ENCODE data around the gene NXN.

Gene NXN

DNA sequence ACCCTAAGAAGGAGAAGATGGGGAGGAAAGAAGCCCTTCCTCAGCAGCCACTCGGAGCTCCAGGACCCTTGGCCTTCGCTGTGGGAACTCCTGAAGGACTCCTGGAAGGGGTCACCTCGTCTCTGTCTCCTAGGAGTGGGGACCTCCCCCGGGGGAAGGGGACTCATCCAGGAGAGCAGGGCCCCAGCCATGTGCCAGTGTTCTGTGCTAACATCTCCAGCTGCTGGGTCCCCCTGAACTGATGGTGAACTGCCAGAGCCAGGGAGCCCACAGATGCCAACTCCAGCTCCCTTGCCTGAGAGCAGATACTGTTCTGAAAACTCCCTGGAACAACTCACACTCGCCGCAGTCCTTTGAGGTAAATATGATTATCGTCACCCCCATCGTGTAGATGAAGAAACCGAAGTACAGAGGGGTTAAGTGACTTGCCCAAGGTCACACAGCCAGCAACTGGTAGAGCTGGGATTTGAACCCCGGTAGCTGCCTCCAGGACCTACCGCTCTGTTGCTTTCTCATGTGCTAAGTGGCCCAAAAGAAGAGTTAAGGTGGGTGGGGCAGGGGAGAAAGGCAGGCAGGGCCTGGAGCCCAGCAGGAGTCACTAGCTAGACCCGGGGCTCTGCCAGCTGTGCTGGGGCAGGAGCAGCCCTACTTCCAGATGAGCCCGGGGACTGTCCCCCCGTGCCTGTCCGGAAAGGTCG, 27.9 kb upstream of the NXN start:
- in situ Hi-C loops (cut with MboI; ENCODE audit: low sequenced_read_pairs), result no loop called here

DNA sequence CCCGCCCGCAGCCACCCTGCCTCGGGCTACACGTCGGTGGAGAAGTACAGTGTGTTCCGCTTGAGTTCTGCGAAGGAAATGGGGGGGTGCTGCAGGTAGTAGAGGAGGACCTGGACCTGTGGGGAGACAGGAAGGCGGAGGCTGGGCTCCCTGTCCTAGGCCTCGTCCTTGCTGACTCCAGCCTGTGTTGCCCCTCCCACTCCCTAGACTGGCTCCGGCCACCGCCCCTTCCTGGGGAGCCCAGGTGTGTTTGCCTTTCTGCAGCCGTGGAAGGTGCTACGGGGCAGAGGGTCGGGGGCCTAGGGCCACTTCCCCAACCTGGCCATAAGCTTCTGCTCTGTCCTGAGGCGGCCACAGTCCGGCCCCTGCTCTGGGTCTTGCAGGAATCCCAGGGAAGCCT, 26.5 kb upstream of the NXN start:
- in situ Hi-C loops (cut with MboI; ENCODE audit: low sequenced_read_pairs), result no loop called here

DNA sequence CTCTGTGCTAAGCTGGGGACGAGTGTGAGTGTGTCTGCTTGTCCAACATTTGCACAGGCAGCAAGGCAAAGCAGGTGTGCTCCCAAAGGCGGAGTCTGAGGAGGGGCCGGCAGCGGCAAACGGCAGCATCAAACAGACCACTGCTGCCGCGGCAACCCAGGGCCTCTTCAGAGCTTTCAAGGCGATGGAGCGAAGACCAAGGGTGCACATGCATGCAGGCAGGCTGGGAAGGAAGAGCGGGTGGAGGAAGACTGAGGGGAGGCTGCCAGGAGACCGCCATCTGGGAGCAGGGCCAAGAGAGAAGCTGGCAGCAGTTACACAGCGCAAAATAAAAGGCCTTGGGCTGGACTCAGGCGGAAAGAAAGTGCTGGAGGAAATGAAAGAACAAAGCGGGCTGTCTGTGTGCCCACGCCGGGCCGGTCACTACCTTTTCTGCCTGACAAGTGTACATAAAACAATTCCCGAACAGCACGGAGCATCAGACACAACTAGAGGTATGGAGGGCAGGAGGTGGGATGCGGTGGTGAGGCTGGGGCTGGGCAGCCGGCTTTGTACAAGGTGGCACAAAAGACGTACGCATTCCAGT, 25.9 kb upstream of the NXN start:
- in situ Hi-C loops (cut with MboI; ENCODE audit: low sequenced_read_pairs), result no loop called here

DNA sequence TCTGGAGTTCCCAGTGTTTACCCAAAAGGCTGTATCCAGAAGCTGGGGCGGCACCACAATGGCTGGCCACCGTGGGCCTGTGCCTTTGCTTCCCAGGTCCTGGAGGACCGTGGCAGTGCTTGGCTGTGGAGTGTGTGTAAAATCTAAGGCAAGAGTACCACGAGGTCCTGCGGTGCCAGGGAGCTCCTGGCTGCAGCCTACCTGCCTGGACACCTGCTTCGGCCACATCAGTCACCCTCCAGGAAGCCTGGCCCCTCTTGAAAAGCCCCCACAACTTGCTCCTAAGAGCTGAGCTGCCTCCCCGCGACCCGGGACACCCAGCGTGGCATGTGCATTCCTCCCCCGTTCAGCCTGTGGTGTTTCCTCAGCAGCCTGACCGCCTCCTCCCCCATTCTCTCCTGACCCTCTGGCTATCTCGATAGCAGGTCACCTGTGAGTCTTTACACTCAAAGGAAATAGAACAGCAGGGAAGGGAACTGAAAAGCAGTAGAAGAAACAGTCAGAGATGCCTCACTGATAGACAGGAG, 25.3 kb upstream of the NXN start:
- in situ Hi-C loops (cut with MboI; ENCODE audit: low sequenced_read_pairs), result no loop called here

DNA sequence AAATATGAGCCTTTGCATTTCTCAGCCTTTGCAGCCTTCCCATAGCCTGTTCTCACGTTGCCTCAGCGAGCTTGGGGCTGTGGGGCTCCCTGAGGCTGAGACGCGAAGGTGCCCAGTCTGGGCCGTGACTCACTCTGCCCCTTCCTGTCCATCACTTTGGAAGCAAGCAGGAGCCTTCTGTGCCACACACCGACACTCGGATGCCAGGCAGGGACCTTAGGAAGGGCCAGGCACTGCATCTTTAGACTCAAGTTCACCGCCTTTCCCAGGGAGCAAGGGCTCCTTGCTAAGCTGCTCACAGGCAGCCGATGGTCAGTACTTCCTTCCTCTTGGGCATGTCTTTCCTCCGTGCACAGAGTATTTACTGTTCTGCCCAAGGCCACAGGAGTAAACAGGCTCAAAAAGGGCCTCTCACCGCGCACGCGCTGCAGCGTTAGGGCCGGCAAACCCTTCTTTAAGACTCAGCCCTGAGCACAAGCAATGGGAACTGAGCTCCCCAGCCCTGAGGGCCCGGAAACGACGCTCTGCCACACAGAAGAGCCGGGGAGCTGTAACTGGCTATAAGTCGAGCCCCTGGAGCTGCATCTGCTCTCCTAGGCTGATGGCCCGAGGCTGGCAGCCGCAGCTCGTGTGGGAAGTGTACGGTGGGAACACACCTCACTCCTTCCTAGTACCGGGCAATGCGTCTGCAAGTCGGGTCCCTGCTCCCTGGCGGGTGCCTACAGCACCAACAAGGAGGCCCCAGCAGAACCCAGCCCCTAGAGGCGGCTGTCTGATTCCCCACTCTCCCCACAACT, 24.6 kb upstream of the NXN start:
- in situ Hi-C loops (cut with MboI; ENCODE audit: low sequenced_read_pairs), result no loop called here

DNA sequence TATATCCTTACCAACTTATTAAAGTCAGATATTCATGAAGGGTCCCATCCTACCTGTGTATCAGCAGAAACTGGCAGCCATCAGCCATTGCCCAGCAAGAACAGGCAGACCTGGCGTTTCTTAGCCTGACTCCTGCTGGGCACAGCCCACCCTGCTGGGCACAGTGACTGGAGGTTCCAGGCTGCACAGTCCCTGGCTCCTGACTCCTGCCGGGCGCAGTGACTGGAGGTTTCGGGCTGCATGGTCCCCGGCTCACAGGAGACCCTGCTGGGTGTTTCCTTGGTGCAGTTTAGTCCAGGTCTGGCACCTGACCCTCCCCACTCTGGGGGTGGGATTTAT, 24.0 kb upstream of the NXN start:
- in situ Hi-C loops (cut with MboI; ENCODE audit: low sequenced_read_pairs), result no loop called here

DNA sequence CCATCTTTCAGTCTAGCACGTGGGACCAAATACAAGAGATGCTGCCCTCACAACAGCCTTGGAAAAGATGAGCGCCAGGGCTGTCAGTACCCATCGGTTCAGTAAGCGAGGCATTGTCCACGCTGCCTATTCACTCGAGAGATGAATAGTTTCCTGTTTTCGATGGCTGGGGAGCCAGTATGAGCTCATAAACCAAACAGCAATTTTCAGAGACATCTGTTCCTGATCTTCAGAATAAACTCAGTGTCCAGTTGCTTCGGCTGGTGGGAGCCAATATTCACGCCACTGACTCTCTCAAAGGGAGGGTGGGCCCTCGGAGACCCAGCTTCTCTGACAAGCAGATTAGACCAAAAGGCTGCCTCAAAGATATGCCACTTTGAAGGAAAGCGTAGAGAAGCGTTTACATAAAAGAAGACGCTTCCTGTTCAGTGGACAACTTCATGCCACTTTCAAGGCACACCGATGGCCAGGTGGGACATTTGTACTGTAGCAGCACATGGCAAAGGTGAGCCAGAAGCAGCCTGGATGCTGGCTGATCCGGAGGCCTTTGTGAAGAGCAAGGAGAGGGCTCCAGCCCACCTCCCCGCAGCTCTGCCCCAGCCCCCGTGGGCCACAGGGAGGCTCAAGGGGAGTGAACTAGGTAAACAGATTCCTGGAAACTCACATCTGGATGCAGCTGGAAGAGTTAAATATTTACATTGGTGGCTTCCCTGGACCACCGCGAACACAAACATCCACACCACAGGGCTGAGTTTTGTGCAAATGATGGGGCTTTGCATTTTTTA, 23.4 kb upstream of the NXN start:
- in situ Hi-C loops (cut with MboI; ENCODE audit: low sequenced_read_pairs), result no loop called here

DNA sequence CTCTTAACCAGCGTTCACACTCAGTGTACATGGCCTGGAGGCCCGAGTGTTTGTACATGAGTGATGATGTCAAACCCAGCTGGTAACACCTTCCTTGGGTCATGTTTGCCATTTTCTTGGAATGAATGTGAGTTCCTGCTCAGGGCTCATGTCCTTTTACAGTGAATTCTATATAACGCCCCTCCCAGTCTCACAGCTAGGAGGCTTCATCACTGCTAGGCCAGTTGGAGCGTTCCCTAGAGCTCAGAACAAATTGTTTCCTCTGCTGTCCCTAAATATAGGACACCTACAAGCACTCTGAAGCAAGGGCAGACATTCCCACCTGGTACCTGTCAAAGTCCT, 22.8 kb upstream of the NXN start:
- in situ Hi-C loops (cut with MboI; ENCODE audit: low sequenced_read_pairs), result no loop called here

DNA sequence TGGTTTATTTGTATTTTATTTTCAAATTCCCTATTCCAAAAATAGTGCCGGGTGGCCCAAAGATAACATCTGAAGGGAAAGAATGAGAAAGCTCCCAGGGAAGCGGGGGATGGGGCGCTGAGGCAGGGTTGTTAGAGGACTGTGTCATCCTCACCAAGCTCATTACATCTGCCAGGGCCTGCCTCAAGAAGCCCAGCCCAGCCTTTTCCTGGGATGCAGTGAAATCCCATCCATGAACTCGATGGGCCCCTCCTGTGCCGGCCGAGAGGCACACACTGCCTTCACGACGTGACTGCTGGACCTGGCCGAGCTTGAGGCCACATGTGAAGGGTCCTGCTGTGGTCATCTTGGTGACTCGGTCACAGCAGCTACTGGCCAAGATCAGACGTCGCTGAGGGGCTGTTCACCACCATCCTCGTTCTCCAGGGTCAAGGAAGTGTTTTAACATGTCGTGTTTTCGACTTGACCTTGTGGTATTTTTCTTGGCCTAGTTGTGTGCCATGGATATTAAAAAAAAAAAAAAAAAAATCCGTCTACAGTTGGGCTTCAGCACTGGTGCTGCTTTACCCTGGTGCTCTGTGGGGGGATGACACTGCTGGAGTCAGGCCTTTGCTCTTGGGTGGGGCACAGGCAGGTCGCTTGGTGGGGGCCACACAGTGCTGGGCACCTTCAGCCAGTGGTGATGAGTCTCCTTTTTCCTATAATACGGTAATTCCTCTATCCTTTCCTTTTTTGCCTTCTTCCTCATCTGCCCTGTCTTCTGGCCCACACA, 22.2 kb upstream of the NXN start:
- in situ Hi-C loops (cut with MboI; ENCODE audit: low sequenced_read_pairs), result no loop called here

DNA sequence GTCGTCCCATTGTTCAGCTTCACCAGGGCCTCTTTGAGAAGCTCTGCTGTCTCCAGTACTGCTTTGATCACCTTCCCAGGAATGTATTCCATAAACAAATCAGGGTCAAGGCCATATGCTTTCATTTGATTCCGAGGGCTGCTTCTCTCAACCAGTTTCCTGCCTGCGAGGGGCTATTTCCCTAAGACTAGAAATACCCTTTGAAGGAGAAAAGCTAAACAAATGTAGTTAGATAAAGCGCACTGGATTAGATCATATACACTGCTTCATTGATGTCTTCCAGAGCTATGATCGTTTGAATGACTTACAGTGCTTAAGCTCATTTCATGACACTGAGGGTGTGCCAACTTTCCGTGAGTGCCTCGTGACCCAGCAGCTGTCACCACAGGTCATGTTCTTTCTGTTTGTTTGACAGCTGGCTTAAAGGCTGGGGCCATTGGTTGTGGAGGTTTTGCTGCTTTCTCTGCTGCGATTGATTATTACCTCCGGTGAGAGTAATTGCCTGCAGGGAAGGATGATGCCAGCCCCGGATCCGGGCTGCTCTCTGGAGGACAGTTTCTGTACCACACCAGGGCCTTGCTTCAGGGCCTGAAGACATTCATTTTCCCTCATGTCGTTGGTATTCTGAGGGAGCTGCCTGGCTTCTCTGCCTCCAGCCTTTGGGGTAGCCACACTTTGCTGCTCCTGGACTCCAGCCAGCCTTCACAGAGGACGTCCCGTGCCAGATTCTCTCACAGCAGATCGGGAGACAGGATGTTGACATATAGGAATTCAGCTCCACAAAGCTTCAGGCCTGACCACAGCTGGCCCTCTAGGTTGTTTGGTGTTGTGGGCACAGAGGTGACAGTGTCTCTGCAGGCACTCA, 21.3 kb upstream of the NXN start:
- in situ Hi-C loops (cut with MboI; ENCODE audit: low sequenced_read_pairs), result no loop called here

DNA sequence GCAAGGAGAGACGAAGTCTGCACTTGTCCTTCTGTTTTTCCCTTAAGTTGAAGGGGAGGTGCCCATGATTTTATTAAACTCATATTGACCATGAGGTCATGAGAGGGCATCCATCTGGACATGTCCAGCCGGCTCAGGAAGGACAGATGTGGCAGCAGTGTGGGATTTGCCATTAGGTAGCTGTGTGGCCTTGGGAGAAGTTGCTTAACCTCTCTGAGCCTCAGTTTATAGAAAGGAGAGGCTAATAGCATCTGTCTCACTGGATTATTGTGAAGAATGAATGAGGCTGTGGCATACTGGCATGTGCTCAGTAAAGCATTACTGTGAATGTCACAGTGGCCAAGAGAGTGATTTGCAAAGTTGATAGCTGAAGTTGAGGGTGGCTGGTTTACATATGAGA, 18.5 kb upstream of the NXN start:
- in situ Hi-C loops (cut with MboI; ENCODE audit: low sequenced_read_pairs), result loop anchor here (25.0 kb wide), 1 partner anchor 261 kb away; the partner anchor contains the start of gene TLCD3A

DNA sequence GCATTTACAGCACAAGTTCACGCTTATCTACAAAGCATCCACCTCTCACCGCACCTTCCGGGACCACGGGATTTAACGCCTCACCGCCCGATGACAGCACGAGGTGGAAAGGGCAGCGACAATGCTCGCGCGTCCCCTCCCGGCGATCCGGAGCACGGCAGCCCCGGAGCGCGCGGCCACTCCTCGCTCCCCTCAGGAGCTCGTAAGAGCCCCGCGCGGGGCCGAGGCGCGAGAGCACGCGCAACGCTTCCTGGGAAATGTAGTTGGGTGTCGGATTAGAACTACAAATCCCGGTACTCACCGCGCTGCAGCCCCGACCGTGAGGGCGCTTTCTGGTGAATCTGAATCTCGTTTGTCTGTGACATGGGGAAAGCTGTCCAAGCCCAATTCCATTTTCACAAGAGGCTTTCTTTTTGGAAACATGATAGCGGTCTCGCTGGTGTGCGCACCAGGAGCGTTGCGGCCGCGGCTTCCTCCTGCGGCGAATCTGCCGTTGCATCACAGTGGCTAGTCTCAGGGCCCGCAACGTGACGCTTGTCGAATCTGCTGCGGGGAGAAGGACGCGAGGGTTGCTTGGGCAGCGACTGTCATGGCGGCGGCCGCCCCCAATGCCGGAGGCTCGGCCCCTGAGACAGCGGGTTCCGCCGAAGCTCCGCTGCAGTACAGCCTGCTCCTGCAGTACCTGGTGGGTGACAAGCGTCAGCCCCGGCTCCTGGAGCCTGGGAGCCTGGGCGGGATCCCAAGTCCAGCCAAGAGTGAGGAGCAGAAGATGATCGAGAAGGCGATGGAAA, 17.2 kb upstream of the NXN start, which contains the start of gene TIMM22:
Gene TIMM22 (plus strand): TSS at position 576 of the 791 bp plus-strand sequence. CDS start 14 bp downstream, at position 590.
- in situ Hi-C loops (cut with MboI; ENCODE audit: low sequenced_read_pairs), result loop anchor here (25.0 kb wide), 1 partner anchor 259 kb away; the partner anchor contains the start of gene TLCD3A

DNA sequence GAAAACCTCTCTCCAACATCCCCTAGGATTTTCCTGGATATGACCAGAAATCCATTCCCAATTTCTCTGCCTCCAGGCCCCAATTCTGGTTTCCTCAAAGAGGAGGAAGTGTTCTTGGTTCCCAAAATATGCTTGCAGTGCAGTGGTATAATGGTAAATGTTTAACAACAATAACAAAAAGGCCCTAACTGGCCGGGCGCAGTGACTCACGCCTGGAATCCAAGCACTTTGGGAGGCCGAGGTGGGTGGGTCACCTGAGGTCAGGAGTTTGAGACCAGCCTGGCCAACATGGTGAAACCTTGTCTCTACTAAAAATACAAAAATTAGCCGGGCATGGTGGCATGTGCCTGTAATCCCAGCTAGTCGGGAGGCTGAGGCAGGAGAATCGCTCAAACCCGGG, 15.7 kb upstream of the NXN start:
- in situ Hi-C loops (cut with MboI; ENCODE audit: low sequenced_read_pairs), result loop anchor here (25.0 kb wide), 1 partner anchor 258 kb away; the partner anchor contains the start of gene TLCD3A

DNA sequence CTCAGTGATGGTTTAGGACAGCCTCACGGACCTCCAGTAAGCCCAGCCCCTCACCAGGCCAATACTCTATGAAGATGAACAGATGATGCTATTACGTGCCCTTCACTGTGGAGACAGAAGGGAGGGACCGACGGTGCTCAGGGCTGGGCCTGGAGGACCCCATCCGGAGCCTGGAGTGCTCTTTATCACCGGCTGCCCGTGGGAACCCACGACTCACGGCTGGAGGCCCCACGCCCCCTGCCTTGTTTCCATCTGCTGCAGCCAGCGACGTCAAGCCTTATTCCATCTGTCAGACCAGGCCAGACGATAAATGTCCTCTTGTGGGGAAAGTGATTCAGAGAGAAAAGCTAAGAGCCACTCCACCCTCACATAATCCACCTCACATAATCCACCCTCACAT, 13.4 kb upstream of the NXN start:
- in situ Hi-C loops (cut with MboI; ENCODE audit: low sequenced_read_pairs), result loop anchor here (25.0 kb wide), 1 partner anchor 256 kb away; the partner anchor contains the start of gene TLCD3A

DNA sequence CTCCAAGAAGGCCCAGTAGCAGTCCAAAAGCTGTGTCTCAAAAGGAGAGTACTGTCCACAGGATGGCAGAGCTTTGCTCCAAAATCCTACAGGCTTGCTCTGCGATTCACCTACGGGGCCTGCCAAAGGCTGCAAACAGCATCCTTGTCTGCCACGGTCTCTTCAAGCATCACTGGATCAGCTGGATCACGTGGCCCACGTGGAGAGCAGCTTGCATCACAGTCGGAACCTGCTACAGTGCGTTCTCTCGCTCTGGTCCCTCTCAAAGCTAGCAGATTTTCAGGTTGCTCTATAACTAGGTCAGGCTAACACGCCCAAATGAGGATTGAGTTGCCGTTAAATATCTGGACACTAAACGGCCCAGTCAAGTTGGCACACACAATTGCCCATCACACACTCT, 9.0 kb upstream of the NXN start:
- in situ Hi-C loops (cut with MboI; ENCODE audit: low sequenced_read_pairs), result loop anchor here (25.0 kb wide), 1 partner anchor 251 kb away; the partner anchor contains the start of gene TLCD3A

DNA sequence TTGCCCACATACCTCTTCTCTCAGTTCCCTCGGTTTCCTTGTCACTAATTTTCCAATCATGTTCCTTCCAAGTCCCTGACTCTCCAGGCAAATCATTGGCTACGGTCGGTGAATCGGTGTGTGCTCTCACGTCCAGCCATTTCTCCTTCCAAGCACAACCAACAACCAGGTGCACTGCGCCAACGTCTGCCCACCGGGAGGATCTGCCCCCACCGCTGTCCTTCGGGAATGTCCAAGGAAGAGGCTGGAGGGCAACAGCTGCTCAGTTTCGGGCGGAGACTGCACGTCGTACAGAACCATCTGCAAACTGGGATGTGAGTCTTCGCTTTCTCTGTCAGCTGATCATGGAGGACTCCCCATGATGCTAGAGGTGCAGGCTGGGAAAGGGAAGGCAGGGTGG, 8.4 kb upstream of the NXN start:
- in situ Hi-C loops (cut with MboI; ENCODE audit: low sequenced_read_pairs), result loop anchor here (25.0 kb wide), 1 partner anchor 251 kb away; the partner anchor contains the start of gene TLCD3A

DNA sequence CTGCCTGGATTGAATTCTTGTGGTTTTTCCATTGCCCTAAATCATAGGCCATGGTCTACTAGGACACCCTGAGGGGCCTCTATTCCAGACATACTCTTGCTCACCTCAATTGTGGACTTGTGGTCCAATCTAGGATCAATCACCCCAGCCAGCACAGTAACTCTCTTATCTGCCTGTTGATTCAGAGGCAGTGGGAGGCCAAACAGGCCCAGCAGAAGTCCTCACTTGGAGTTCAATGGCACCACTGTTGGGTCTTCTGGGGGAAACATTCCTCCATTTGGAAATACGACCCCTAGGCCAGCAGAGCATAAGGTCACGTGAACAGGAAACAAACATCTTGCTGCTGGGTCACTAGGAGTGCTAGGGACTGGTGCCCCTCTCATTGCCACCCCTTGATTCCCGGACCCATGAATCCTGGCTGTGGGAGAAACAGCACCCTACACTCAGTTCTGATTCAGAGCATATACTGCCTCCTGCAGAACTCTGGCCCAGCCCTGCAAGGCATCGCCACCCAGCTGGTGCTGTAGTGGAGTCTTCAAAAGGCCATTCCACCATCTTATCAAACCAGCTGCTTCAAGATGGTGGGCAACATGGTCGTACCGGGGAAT, 6.8 kb upstream of the NXN start:
- in situ Hi-C loops (cut with MboI; ENCODE audit: low sequenced_read_pairs), result loop anchor here (25.0 kb wide), 1 partner anchor 249 kb away; the partner anchor contains the start of gene TLCD3A

DNA sequence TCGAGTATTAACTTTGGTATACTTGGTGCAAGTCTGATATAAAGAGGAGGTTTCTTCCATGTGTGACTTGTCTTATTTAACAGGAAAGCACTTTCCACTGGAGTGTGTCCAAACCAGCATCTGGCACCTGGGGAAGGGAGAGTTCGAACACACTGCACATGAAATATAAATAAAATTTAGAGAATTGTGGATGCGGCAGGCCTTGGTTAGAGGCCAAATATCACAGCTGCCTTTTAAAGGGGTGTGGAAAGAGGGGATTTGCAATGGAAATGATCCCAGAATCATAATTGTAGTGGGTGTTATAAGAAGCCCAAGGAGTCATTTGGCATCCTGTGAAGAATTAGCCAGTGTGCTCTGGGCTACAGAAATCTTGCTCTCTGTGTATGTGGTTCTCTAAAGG, 4.3 kb upstream of the NXN start:
- in situ Hi-C loops (cut with MboI; ENCODE audit: low sequenced_read_pairs), result loop anchor here (25.0 kb wide), 1 partner anchor 247 kb away; the partner anchor contains the start of gene TLCD3A
